GM23338 (cell line): Measurements from ENCODE around the gene THAP8. TPM values are rescaled to one million over a fixed set of nuclear protein-coding genes. Genes with fewer than 3 reads are reported as not detected.

Source experiments
- ATAC-seq: fragments of 200-7000 bp; cut with Tn5 transposase; 3 replicates; pipeline ENCODE4 v1.9.1; 2020
- DNase-seq: peaks from one replicate; pipeline ENCODE4 v3.0.0-alpha.2; 2015; ENCODE audit warnings: low spot score
- H2AFZ ChIP-seq: fragments of 200-600 bp; sonication (generic); 2 replicates; pipeline ENCODE4 v1.8.0; 2016; ENCODE audit warnings: antibody characterized with exemption, mild to moderate bottlenecking, moderate library complexity
- H3F3A ChIP-seq: fragments of 200-600 bp; sonication (generic); replicated peaks from 2 replicates; pipeline ENCODE4 v1.8.0; 2017; ENCODE audit warnings: antibody characterized with exemption, mixed run types, low read depth
- H3K27ac ChIP-seq: fragments of 200-600 bp; sonication (generic); 2 replicates; pipeline ENCODE4 v1.6.1; 2016; ENCODE audit warnings: low read depth
- H3K27me3 ChIP-seq: fragments of 200-600 bp; sonication (generic); 2 replicates; pipeline ENCODE4 v1.8.0; 2016; ENCODE audit warnings: mild to moderate bottlenecking, mixed run types, moderate library complexity; ENCODE audit not compliant: insufficient read depth
- H3K36me3 ChIP-seq: fragments of 200-600 bp; sonication (generic); 2 replicates; pipeline ENCODE4 v1.8.0; 2016; ENCODE audit warnings: mild to moderate bottlenecking; ENCODE audit not compliant: insufficient read depth
- H3K4me1 ChIP-seq: fragments of 200-600 bp; sonication (generic); 2 replicates; pipeline ENCODE4 v1.8.0; 2016; ENCODE audit warnings: mild to moderate bottlenecking, moderate library complexity; ENCODE audit not compliant: insufficient read depth
- H3K4me2 ChIP-seq: fragments of 200-600 bp; sonication (generic); 2 replicates; pipeline ENCODE4 v1.7.1; 2017; ENCODE audit warnings: mixed run types
- H3K4me3 ChIP-seq: fragments of 200-600 bp; sonication (generic); 2 replicates; pipeline ENCODE4 v1.6.1; 2016; ENCODE audit warnings: mixed run types
- H3K79me2 ChIP-seq: fragments of 200-600 bp; sonication (generic); replicated peaks from 2 replicates; pipeline ENCODE4 v1.8.0; 2017; ENCODE audit warnings: mild to moderate bottlenecking; ENCODE audit not compliant: insufficient read depth
- H3K9me2 ChIP-seq: fragments of 200-600 bp; sonication (generic); 2 replicates; pipeline ENCODE4 v1.8.0; 2017; ENCODE audit not compliant: insufficient read depth
- H4K20me1 ChIP-seq: fragments of 200-600 bp; sonication (generic); replicated peaks from 2 replicates; pipeline ENCODE4 v1.8.0; 2017; ENCODE audit warnings: mild to moderate bottlenecking; ENCODE audit not compliant: insufficient read depth
- H3K27ac Mint-ChIP-seq: 2 replicates; pipeline ENCODE4 v1.8.0; 2020; ENCODE audit warnings: inconsistent platforms, mild to moderate bottlenecking, moderate library complexity, mixed read lengths
- H3K27me3 Mint-ChIP-seq: 3 replicates; pipeline ENCODE4 v1.8.0; 2022; ENCODE audit warnings: low read depth, mild to moderate bottlenecking, moderate library complexity, mixed read lengths, inconsistent platforms; ENCODE audit not compliant: insufficient read depth, poor library complexity
- H3K36me3 Mint-ChIP-seq: 3 replicates; pipeline ENCODE4 v1.8.0; 2021; ENCODE audit warnings: low read depth, mild to moderate bottlenecking, inconsistent platforms, moderate library complexity, mixed read lengths
- H3K4me1 Mint-ChIP-seq: 3 replicates; pipeline ENCODE4 v1.8.0; 2020; ENCODE audit warnings: mild to moderate bottlenecking, inconsistent platforms, mixed read lengths
- H3K4me3 Mint-ChIP-seq: 3 replicates; pipeline ENCODE4 v1.8.0; 2021; ENCODE audit warnings: moderate library complexity, mild to moderate bottlenecking, inconsistent platforms, mixed read lengths
- H3K9me3 Mint-ChIP-seq: 3 replicates; pipeline ENCODE4 v1.8.0; 2020; ENCODE audit warnings: moderate library complexity, mild to moderate bottlenecking, inconsistent platforms, mixed read lengths
- CREB1 ChIP-seq: fragments of 250-450 bp; sonication (Bioruptor Pico); IDR thresholded peaks from 2 replicates; pipeline ENCODE4 v1.5.0; 2020; ENCODE audit warnings: low read depth, mild to moderate bottlenecking, moderate library complexity
- CTCF ChIP-seq, 2 experiments: fragments of 200-600 bp in 1 of 2; sonication (generic) in 1 of 2; conservative IDR thresholded peaks; 2 replicates each; pipeline versions ENCODE4 v1.5.1 to v1.6.1; 2016 to 2017; ENCODE audit warnings: antibody characterized with exemption in 2 of 2, low read depth in 2 of 2, mild to moderate bottlenecking in 2 of 2, moderate library complexity in 1 of 2
- ETS1 ChIP-seq: IDR thresholded peaks from 2 replicates; pipeline ENCODE4 v1.6.1; 2016; ENCODE audit warnings: antibody characterized with exemption
- EZH2 ChIP-seq: fragments of 200-600 bp; sonication (generic); IDR thresholded peaks from one replicate; pipeline ENCODE4 v1.8.0; 2017; ENCODE audit warnings: antibody characterized with exemption, mild to moderate bottlenecking, low read depth; ENCODE audit not compliant: unreplicated experiment
- JUNB ChIP-seq: IDR thresholded peaks from one replicate; pipeline ENCODE4 v1.6.1; 2016; ENCODE audit warnings: antibody characterized with exemption; ENCODE audit not compliant: unreplicated experiment
- NANOG ChIP-seq: IDR thresholded peaks from 2 replicates; pipeline ENCODE4 v1.6.1; 2016; ENCODE audit warnings: antibody characterized with exemption, borderline replicate concordance
- POLR2AphosphoS5 ChIP-seq: IDR thresholded peaks from 2 replicates; pipeline ENCODE4 v1.6.1; 2016; ENCODE audit warnings: antibody characterized with exemption, low read depth
- REST ChIP-seq: IDR thresholded peaks from one replicate; pipeline ENCODE4 v1.6.1; 2018; ENCODE audit warnings: antibody characterized with exemption; ENCODE audit not compliant: unreplicated experiment
- STAT1 ChIP-seq: IDR thresholded peaks from one replicate; pipeline ENCODE4 v1.6.1; 2016; ENCODE audit warnings: antibody characterized with exemption; ENCODE audit not compliant: unreplicated experiment
- ZNF114 ChIP-seq: fragments of 250-450 bp; sonication (Bioruptor Pico); IDR thresholded peaks from 2 replicates; pipeline ENCODE4 v1.5.0; 2020; ENCODE audit warnings: mild to moderate bottlenecking, moderate library complexity
- ZNF331 ChIP-seq: fragments of 250-450 bp; sonication (Bioruptor Pico); IDR thresholded peaks from 2 replicates; pipeline ENCODE4 v1.5.0; 2020; ENCODE audit warnings: low read depth, mild to moderate bottlenecking, moderate library complexity
- ZNF462 ChIP-seq: fragments of 250-450 bp; sonication (Bioruptor Pico); IDR thresholded peaks from 2 replicates; pipeline ENCODE4 v1.5.0; 2020; ENCODE audit warnings: mild to moderate bottlenecking, moderate library complexity
- polyA plus RNA-seq: library from polyadenylated mRNA; unstranded; fragments of >200 nt; fragmentation: Nextera tagmentation; extraction: Ambion mirVana; gene quantifications from 2 replicates; pipeline ENCODE4 v1.2.1, GENCODE V29; 2016
- total RNA-seq: library from RNA; depleted of rRNA; stranded (reverse); fragments of >200 nt; shearing (Covaris generic); gene quantifications from 2 replicates; pipeline ENCODE4 v1.2.3, GENCODE V29; 2014

Gene THAP8
- total and polyA plus RNA-seq, 2 experiments from 2014 or later: 12.7 to 13.7 TPM

- H3K9me2 ChIP-seq: no peaks in the 10 kb centered on the region
- peaks cover 26% of the 10 kb centered on the region for H3K36me3 ChIP-seq
- TF ChIP-seq ZNF114 (no peak), ETS1 (no peak), ZNF462 (CRISPR knock-in tag) (no peak), JUNB (no peak), CREB1 (no peak), ZNF331 (no peak), CTCF (conservative IDR thresholded peaks at IDR 0.05; ENCODE audit: low read depth in 2 of 2) (no peak), REST (no peak), EZH2 (no peak), STAT1 (no peak), POLR2AphosphoS5 (no peak), NANOG (no peak)
- Mint-ChIP-seq H3K36me3 (peaks cover 78% of the 10 kb centered on the region), H3K9me3 (no peaks in the 10 kb centered on the region), H3K4me3 (no peak overlapping the region), H3K27ac (no peak overlapping the region), H3K27me3 (peaks cover 5% of the 10 kb centered on the region), H3K4me1 (no peaks in the 10 kb centered on the region)
- H3K79me2 ChIP-seq: no peaks in the 10 kb centered on the region
- no peak overlapping the region for H2AFZ ChIP-seq
- H3K27ac ChIP-seq: no peak overlapping the region
- no peaks in the 10 kb centered on the region for H3K27me3 ChIP-seq
- no peak overlapping the region for H3K4me2 ChIP-seq
- no peak overlapping the region for H3K4me3 ChIP-seq
- DNase-seq (no peak), ATAC-seq (no peak)
- no peaks in the 10 kb centered on the region for H3K4me1 ChIP-seq
- no peaks in the 10 kb centered on the region; the same call in 1 of the 2 replicates for H4K20me1 ChIP-seq
- 0 out of 2 replicates have a peak, but pooled peaks cover 2% of the 10 kb centered on the region for H3F3A ChIP-seq
These were observed 35.8 kb upstream of the THAP8 start for GRCh38 chr19:36089847-36090246.
